ENCODE data around the gene COG7. TPM values are rescaled to one million over a fixed set of nuclear protein-coding genes. Genes with fewer than 3 reads are reported as not detected.

COG7 gene
- polyA plus RNA-seq, 1 donor (not counting 4 experiments of a cell fraction or from before 2014, with no cell fraction given), result 14.7 TPM

- Histone ChIP-seq H3K9me3 (ENCODE audit: control insufficient read depth, low read depth, low read length) (no peaks in the 10 kb centered on the region), H3K9ac (ENCODE audit: control insufficient read depth, extremely low read depth, insufficient read depth, low read length) (no peak overlapping the region), H3K79me2 (ENCODE audit: control insufficient read depth, insufficient read depth, low read length) (no peaks in the 10 kb centered on the region), H2AFZ (ENCODE audit: control insufficient read depth, low read length) (no peak overlapping the region), H3K4me3 (ENCODE audit: control insufficient read depth in 2 of 3, extremely low read depth in 1 of 3, insufficient read depth in 2 of 3, low read depth in 1 of 3, low read length in 3 of 3) (no peak overlapping the region), H3K36me3 (ENCODE audit: control insufficient read depth in 2 of 2, extremely low read depth in 1 of 2, insufficient read depth in 2 of 2, low read length in 2 of 2) (peaks cover 14 to 15% of the 10 kb centered on the region in 2 experiments), H3K4me1 (ENCODE audit: control insufficient read depth, extremely low read depth, insufficient read depth, low read length) (no peaks in the 10 kb centered on the region), H3K27ac (ENCODE audit: control insufficient read depth, insufficient read depth, low read length) (no peak overlapping the region), H3K4me2 (ENCODE audit: control insufficient read depth, extremely low read depth, insufficient read depth, low read depth, low read length) (no peak overlapping the region), H3K9me1 (ENCODE audit: control insufficient read depth, extremely low read depth, insufficient read depth, low read length) (no peaks in the 10 kb centered on the region), H3K27me3 (ENCODE audit: control insufficient read depth, extremely low read depth, insufficient read depth, low read length) (no peaks in the 10 kb centered on the region), H4K20me1 (ENCODE audit: control insufficient read depth, extremely low read depth, insufficient read depth, low read length) (no peaks in the 10 kb centered on the region)
- no peak for FAIRE-seq
- no peak for TF ChIP-seq EZH2 (IDR thresholded peaks at IDR 0.05; ENCODE audit: low read length)
- TF ChIP-seq, protein P1, sequence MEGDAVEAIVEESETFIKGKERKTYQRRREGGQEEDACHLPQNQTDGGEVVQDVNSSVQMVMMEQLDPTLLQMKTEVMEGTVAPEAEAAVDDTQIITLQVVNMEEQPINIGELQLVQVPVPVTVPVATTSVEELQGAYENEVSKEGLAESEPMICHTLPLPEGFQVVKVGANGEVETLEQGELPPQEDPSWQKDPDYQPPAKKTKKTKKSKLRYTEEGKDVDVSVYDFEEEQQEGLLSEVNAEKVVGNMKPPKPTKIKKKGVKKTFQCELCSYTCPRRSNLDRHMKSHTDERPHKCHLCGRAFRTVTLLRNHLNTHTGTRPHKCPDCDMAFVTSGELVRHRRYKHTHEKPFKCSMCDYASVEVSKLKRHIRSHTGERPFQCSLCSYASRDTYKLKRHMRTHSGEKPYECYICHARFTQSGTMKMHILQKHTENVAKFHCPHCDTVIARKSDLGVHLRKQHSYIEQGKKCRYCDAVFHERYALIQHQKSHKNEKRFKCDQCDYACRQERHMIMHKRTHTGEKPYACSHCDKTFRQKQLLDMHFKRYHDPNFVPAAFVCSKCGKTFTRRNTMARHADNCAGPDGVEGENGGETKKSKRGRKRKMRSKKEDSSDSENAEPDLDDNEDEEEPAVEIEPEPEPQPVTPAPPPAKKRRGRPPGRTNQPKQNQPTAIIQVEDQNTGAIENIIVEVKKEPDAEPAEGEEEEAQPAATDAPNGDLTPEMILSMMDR (optimal IDR thresholded peaks at IDR 0.05 in 1 of 3, IDR thresholded peaks at IDR 0.05 in 1 of 3, conservative IDR thresholded peaks at IDR 0.05 in 1 of 3; ENCODE audit: extremely low read depth in 1 of 3, insufficient read depth in 2 of 3, low read length in 3 of 3), result no peak
- dilution Hi-C loops (cut with MboI; ENCODE audit: extremely low pct_ligation_motif_present, low sequenced_read_pairs), result loop anchor here (25.0 kb wide), 1 partner anchor 227 kb away; no protein-coding TSS in a partner anchor
- no peak for DNase-seq (ENCODE audit: low read depth, low spot score)
Observed at GRCh38 chr16:23389201-23389600, 63.8 kb downstream of the COG7 start.

- Histone ChIP-seq H3K9me3 (ENCODE audit: control insufficient read depth, low read depth, low read length) (no peaks in the 10 kb centered on the region), H3K4me3 (ENCODE audit: control insufficient read depth in 2 of 3, extremely low read depth in 1 of 3, insufficient read depth in 2 of 3, low read depth in 1 of 3, low read length in 3 of 3) (no peak overlapping the region), H3K4me2 (ENCODE audit: control insufficient read depth, extremely low read depth, insufficient read depth, low read depth, low read length) (no peak overlapping the region), H3K4me1 (ENCODE audit: control insufficient read depth, extremely low read depth, insufficient read depth, low read length) (no peaks in the 10 kb centered on the region), H3K36me3 (ENCODE audit: control insufficient read depth in 2 of 2, extremely low read depth in 1 of 2, insufficient read depth in 2 of 2, low read length in 2 of 2) (peaks cover 14 to 15% of the 10 kb centered on the region in 2 experiments), H4K20me1 (ENCODE audit: control insufficient read depth, extremely low read depth, insufficient read depth, low read length) (no peaks in the 10 kb centered on the region), H3K9me1 (ENCODE audit: control insufficient read depth, extremely low read depth, insufficient read depth, low read length) (no peaks in the 10 kb centered on the region), H3K9ac (ENCODE audit: control insufficient read depth, extremely low read depth, insufficient read depth, low read length) (no peak overlapping the region), H3K79me2 (ENCODE audit: control insufficient read depth, insufficient read depth, low read length) (no peaks in the 10 kb centered on the region), H3K27ac (ENCODE audit: control insufficient read depth, insufficient read depth, low read length) (no peak overlapping the region), H3K27me3 (ENCODE audit: control insufficient read depth, extremely low read depth, insufficient read depth, low read length) (no peaks in the 10 kb centered on the region), H2AFZ (ENCODE audit: control insufficient read depth, low read length) (no peak overlapping the region)
- dilution Hi-C loops (cut with MboI; ENCODE audit: extremely low pct_ligation_motif_present, low sequenced_read_pairs), result loop anchor here (25.0 kb wide), 1 partner anchor 226 kb away; no protein-coding TSS in a partner anchor
- DNase-seq (ENCODE audit: low read depth, low spot score), result no peak
- no peak for TF ChIP-seq EZH2 (IDR thresholded peaks at IDR 0.05; ENCODE audit: low read length)
- TF ChIP-seq, protein P1 (optimal IDR thresholded peaks at IDR 0.05 in 1 of 3, IDR thresholded peaks at IDR 0.05 in 1 of 3, conservative IDR thresholded peaks at IDR 0.05 in 1 of 3; ENCODE audit: extremely low read depth in 1 of 3, insufficient read depth in 2 of 3, low read length in 3 of 3), result no peak
- FAIRE-seq, result no peak
Observed at GRCh38 chr16:23388786-23389185, 64.2 kb downstream of the COG7 start.

Measured in keratinocyte (primary cell).